ENCODE data around the gene GPR146.
A peak's percentile ranks its signal among the peaks of the same experiment; 100 is the strongest.
"Not testable (repeated sequence)": the region's sequence is repeated elsewhere in the genome, so short reads cannot be mapped to it uniquely, and the experiment has no call there.

Gene GPR146

DNA sequence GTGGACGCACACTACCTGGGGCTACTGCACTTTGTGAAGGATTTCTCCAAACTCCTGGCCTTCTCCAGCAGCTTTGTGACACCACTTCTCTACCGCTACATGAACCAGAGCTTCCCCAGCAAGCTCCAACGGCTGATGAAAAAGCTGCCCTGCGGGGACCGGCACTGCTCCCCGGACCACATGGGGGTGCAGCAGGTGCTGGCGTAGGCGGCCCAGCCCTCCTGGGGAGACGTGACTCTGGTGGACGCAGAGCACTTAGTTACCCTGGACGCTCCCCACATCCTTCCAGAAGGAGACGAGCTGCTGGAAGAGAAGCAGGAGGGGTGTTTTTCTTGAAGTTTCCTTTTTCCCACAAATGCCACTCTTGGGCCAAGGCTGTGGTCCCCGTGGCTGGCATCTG, 14.0 kb downstream of the GPR146 start:
- DNase-seq (ENCODE audit: low spot score): no peak

DNA sequence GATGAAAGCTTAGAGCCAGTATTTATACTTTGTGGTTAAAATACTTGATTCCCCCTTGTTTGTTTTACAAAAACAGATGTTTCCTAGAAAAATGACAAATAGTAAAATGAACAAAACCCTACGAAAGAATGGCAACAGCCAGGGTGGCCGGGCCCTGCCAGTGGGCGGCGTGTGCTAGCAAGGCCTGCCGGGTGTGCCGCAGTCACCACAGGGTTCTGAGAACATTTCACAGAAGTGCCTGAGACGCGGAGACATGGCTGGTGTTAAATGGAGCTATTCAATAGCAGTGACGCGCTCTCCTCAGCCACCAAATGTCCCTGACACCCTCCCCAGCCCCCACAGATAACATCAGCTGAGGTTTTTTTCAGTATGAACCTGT, 14.5 kb downstream of the GPR146 start:
- peak; percentile 37 for DNase-seq (ENCODE audit: low spot score)

DNA sequence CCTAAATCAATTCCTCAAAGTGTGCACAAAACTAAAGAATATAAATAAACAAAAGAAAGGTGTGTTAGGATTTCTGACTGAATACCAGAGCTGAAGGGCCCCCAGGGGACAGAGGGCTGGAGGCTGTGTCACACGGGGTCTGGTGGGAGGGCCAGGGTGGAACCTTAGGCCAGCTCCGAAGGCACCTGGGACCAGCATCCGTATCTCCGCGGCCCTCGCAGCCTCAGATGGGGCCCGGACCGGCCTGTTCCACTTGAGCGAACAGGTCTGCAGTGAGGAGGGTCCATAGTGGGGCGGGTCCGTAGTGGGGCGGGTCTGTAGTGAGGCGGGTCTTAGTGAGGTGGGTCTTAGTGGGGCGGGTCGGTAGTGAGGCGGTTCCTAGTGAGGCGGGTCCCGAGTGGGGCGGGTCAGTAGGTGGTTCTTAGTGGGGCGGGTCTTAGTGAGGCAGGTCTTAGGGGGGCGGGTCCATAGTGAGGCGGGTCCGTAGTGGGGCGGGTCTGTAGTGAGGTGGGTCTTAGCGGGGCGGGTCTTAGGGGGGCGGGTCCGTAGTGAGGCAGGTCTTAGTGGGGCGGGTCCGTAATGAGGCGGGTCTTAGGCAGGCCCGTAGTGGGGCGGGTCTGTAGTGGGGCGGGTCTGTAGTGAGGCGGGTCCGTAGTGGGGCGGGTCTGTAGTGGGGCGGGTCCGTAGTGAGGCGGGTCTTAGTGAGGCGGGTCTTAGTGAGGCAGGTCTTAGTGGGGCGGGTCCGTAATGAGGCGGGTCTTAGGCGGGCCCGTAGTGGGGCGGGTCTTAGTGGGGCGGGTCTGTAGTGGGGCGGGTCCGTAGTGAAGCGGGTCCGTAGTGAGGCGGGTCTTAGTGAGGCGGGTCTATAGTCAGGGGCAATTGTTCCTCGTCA, 15.1 kb downstream of the GPR146 start:
- peak; percentile 90 for DNase-seq (ENCODE audit: low spot score)

DNA sequence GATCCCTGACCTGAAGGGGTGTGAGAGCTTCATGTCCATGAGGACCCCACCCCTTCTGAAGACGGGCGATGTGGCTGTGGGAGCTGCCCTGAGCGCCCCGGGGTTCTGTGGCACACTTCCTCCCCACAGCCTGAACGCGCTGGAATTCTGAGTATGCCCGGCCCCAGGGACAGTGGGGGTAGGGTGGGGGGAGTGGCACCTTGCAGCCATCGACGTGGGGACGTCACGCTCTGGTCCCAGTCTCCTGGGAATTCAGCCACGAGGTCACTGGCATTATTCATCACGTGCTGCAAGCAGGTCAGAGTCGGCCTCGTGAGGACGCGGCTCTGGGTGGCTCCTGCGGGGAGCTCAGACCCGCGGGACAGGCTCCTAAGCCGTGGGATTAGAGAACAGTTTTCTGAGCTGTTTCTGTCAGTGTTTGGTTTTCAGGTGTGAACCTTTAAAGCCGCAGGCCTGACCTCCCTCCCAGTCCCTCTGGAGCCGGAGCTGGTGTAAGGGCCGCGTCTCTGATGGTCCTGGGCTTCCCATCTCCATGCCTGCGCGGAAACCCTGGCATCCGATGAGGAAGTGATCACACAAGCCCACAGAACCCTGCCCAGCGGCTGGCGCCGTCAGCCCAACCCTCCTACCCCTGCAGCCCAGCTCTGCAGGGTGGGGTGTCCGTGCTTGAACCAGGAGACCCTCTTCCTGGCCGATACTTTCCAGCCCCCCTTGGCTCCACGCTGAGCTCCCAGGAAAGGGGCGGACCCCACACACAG, 16.1 kb downstream of the GPR146 start:
- no peak for DNase-seq (ENCODE audit: low spot score)

DNA sequence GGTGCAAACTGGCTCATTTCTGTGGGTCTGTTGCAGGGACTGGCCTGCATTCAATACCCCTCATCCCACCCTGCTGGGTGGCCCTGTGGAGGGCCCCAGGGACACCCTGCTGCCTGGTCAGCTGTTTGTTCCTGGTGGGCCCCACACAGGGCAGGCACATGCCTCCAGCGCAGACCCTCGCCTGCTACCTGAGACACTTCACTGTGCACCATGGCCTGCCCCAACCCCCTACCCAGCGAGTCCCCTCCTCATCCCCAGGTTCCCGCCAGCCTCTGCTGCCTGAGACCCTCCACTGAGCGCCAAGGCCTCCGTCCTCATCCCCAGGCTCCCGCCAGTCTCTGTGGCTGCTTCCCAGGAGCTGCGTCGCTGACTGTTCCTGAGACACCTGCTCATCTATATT, 16.8 kb downstream of the GPR146 start:
- no peak for DNase-seq (ENCODE audit: low spot score)

DNA sequence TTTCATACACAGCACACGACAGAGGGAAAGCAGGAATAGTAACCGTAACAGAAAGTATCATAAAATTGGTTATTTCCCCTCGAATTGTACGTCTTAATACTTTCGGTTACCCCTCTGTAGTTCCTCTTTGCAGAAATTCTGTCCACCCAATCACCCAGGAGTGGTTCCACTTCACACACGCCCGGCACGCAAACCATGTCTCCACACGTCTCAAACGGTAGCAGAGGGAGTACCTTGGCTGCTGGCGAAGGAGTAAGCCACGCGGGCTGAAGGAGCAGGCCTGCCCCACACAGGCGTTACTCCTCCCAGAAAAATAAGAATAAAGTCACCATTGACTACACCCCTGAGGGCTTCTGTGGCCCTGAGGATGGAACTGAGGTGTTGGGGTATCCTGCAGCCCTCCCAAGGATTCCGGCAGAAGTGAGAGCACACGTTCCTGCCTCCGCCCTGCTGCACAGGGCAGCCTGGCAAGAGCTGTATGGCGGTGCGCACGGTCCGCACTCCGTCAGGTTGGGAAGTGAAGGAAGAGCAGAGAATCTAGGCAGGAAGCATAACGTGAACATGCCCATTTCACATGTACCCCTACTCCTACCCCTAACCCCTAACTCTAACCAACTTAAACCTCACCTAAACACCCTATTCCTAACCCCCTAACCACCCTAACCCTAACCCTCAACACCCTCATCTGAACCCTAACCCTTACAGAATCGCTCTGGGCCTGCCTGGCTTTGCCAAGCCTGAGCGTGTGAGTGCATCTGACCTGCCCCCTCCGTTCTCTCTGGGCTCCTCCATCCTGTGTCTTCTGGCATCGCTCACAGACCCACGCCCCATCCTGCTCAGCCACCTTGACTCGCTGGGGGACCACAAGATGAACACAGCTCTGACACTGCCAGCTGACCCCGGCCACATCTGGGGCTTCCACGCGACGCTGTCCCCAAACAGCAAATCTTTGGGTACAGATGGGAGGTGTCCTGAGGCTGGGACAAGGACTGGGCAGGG, 18.2 kb downstream of the GPR146 start:
- peak; percentile 72 for DNase-seq (ENCODE audit: low spot score)

DNA sequence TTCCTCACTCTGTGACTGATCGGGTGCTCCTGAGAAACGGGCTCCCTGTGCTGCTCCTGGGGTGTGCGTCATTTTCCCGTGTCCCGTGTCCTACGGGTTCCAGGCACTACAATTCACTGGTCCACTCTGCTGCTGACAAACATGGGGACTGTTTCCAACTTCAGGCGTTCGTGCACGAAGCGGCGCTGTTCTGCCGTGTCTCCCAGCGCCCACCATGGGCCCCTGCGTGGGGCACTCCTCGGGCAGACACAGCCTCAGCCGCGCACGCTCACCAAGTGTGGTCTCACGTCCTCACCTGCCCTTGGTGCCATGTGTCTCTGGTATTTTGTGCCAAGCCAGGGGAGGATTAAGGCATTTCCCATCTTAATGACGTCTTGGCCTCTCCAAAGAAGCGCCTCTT, 19.0 kb downstream of the GPR146 start:
- DNase-seq (ENCODE audit: low spot score): no peak

DNA sequence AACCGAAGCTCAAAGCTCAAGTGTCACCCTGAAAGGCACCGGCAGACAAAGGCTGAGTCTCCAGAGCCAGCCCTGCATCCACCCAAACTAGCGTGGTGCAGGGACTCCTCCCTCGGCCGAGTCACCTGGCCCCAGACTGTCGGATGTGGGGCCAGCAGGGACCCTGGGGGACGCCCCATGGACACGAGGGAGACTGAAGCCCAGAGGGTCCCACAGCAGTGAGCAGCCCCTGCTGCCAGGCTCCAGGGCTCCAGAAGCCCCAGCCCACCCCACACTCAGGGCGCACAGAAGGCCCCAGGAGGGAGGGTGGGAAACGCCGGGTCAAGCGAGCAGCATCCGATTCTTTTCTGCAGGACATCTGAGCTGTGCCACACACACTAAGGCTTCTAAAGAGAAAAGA, 20.2 kb downstream of the GPR146 start:
- DNase-seq (ENCODE audit: low spot score): no peak

DNA sequence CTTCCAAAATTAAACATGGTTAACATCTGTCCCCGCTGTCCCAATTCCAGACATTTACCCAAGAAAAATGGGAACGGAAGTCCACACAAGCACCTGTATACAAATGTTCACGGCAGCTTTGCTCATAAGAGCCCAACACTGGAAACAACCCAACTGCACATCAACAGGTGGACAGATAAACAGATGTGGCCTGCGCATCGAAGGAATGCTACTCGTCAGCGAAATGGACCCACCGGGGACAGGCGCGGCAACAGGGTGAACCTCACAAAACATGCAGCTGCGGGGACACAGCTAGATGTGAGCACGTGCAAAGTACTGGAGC, 20.9 kb downstream of the GPR146 start:
- DNase-seq (ENCODE audit: low spot score): no peak

DNA sequence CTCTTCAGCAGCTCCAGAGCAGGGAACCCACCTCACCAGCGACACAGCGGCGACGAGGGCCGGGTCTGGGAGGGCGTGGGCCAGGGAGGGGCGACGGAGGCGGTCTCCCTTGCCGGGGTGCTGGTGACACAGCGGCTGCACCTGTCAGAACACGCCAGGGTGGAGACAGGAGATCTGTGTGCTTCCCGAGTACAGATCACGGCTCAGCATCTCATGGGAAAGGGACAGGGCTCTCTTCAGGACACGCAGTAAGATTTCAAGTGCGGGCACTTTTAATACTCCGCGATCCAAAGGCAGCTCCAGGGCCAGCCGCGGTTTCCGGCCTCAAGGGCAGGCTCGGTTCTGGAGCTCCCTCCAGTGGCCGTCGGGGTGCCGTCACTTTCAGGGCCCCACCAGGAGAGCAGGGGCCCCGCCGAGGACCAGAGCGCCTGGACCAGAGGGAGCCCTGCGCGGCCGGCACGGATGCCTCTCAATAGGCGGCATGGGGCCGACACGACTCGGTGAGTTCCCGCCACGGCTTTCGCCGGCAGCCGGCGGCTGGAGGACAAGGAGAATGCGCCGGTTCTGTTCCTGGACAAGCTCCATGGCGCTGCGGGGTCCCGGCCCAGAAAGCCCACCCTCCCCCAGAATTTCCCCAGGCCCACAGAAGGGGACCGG, 21.4 kb downstream of the GPR146 start:
- peak; percentile 87 for DNase-seq (ENCODE audit: low spot score)

DNA sequence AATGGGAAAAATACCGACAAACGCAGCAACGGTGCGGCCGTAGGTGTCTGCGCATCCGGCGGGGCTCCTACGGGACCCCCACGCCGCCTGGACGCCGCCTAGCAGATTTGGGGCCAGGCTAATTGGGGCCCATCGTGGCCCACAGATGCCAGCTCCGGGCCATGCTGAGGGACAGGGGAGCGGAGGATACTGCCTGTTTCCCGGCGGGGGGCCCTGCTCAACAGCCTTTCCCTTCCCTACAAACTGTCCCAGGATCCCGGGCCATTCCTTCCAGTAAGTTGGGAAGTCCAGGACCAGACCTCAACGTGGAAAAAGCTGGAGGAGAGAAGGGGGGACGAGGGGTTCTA, 21.9 kb downstream of the GPR146 start:
- DNase-seq (ENCODE audit: low spot score): no peak

DNA sequence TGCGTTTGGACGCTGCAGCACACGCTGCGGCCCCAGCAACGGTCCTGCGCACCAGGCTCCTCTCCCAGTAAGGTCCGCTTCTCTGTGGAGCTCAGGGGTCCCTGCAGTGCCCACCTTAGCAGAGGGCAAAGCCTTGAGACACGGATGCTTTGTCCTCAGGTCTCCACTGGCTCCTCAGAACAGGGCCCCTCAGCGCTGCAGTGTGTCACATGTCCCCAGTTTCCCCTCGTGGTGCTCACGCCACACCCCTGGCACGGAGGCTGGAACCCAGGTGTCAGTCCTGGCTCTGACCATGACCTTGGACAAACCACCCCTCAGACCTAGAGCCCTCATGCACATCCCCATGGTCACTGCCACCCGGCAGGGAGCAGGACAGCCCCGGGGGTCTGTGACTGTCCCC, 23.7 kb downstream of the GPR146 start:
- DNase-seq (ENCODE audit: low spot score): no peak

DNA sequence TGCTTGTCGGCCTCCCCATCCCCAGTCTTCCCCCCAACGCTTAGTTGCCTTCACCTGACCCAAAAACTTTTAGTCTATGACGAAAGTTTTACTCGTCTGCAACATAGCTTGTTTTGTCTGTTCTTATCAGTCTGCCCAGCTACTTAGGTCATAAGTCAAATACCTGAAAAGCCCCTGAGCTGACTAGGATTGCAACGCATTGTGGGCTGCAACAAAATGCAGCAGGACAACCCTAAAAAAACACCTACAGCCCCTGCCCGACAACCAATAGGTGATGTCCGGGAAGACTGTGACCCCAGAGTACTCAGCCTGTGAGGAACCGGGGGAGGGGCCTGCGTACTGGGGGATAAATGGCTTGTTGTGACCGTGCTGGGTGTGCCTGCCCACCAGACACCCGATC, 24.3 kb downstream of the GPR146 start:
- DNase-seq (ENCODE audit: low spot score): no peak

DNA sequence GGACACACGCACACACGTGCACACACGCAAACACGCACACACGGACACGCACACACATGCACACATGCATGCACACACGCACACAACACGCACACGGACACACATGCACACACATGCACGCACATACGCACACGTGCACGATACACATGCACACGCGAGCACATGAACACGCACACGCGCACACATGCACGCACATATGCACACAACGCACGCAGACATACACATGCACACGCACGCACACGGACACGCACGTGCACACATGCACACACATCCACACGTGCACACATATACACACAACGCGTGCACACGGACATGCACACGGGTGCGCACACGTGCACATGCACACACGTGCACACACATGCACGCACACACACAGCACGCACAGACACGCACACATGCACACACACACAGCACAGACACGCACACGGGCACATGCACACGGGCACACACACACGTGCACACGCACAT, 26.2 kb downstream of the GPR146 start:
- DNase-seq (ENCODE audit: low spot score): no peak

DNA sequence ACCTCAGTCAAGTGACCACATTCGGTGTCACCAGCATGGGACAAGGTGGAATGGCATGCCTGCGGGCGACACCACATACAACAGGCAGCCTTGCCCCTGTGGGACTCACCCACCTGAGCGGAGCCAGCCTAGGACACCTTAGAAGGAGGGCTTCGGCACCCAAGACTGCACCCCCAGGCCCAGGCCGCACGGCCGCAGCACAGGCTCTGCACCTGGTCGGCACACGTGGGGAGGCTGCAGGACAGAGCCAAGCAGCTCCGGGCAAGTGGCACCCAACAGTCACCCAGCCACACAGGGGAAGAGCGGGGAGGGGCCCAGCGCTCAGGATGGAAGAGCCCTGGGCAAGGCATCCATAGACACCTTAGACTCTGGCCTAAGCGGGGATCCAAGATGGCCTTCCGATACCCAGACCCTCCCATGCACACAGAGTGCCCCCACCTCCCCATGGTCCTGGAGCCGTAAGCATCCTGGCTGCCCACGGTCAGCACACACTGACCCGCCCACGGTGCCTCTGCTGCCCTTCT, 27.4 kb downstream of the GPR146 start:
- no peak for DNase-seq (ENCODE audit: low spot score)

DNA sequence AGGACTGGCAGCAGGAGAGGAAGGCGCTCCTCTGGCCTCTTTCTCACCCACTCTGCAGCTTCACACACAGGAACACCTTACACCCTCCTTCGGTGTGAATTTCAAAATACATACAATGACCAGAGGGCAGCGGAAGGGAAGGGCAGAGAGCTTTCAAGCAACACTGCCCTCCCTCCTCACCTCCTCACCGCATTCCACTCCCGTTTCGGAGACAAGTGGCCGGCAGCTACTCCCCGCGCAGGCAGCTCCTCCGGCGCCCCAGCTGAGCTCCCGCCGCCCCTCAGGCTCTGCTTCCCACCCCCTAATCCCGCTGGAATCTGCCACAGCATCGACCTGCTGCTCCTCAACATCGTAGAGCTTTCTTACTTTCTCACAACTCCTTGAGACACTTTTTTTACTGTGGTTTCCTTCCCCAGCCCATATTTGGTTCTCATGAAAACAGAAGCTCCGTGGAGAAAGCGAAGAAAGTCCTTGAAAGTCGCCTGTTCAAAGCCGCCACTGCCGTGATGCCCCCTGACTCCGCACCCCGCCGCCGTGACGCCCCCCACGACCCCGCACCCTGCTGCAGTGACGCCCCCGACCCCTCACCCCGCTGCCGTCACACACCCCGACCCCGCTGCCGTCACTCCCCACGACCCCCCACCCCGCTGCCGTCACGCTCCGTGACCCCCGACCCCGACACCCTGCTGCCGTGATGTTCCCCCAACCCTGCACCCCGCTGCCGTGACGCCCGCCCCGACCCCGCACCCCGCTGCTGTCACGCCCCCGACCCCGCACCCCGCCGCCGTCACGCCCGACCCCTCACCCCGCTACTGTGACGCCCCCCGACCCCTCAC, 29.0 kb downstream of the GPR146 start:
- DNase-seq (ENCODE audit: low spot score): no peak

DNA sequence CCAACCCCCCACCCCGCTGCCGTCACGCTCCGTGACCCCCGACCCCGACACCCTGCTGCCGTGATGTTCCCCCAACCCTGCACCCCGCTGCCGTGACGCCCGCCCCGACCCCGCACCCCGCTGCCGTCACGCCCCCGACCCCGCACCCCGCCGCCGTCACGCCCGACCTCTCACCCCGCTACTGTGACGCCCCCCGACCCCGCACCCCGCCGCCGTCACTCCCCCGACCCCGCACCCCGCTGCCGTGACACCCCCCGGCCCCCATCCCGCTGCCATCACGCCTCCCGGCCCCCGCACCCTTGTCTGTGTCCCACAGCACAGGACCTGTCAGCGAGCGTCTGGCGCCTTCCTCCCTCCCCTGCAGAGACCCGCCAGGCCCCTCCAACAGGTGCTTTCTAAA, 29.7 kb downstream of the GPR146 start:
- not testable (repeated sequence) for DNase-seq (ENCODE audit: low spot score)

DNA sequence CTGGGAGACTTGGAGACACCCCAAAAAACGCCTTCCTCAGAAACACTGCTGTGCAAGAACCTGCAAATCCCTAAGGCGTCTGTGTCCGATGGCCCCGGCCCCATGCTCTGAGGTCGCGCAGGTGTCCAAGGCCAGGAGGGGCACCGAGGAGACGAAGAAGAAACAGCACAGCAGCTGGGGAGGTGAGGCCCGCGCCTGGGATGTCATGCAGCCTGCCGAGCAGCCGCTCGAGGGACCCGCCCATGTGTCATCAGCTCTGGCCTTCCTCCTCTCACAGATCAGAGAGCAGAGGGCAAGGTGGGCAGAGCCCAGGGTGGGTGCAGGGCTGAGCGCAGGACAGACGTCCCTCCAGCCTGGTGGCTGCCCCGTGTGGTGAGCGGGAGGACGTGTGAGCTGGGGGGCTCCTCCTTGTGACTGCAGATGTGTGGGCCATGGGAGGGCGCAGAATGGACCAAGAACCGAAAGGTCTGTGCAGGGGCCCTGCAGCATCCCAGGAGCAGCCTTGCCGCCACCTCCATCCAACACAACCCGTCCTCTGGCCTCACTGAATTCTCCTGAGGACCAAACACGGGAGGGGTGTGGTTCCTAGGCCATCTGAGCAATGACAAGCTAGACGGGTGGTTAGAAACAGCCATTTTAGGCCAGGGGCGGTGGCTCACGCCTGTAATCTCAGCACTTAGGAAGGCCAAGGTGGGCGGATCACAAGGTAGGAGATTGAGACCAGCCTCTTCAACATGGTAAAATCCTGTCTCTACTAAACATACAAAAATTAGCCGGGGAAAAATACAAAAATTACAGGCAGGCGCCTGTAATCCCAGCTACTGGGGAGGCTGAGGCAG, 30.5 kb downstream of the GPR146 start:
- no peak for DNase-seq (ENCODE audit: low spot score)

DNA sequence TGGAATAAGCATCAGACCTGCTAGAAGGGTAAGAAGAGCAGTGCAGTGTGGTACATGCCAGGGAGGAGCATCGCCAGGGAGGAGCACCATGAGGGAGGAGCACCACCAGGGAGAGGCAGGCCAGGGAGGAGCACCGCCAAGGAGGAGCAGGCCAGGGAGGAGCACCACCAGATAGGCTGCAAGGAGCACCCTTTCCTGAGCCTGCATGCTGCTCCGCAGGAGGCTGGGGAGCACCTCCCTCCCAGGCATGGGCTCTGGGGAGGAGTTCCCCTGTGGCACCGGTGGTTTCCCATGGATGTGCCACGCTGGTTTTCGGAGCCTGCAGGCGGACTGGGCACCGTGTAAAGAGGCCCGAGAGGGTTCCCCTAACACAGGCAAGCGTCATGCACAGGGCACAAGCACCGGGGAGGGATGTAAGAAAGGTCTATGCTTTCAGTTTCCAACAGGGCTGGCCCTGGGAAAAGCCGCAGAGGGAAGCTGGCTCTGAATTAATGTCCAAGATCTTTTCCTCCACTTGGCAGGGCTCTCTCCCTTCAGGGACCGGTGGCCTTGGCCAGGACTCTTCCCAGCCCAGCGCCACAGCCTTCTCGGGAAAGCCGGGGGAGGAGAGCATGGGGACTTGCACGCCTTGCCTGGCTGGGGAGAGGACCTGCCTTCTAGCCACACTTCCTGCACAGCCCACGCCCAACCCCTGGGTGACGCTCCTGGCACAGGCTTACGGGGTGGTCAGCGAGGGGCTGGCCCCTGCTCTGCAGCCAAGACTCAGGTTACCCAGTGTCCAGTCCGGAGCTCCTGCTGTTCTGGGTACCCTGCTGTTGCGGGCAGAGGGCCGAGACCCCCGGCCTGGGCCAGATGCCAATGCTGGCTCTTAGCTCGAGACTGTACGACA, 32.1 kb downstream of the GPR146 start:
- DNase-seq (ENCODE audit: low spot score): no peak
